Panc1 (cell line): ENCODE data around the gene EXOC6B. TPM values are rescaled to one million over a fixed set of nuclear protein-coding genes. Genes with fewer than 3 reads are reported as not detected.

ENCODE experiments used
- ATAC-seq: fragments of 200-7000 bp; cut with Tn5 transposase; 2 replicates; pipeline ENCODE4 v1.9.1; 2020; ENCODE audit warnings: mild to moderate bottlenecking, moderate library complexity
- BruUV-seq: library from RNA; stranded (reverse); fragments of 400-500 nt; replicated peaks from 2 replicates; lab custom pipeline; 2021; lab: Mats Ljungman, UMichigan
- CTCF ChIA-PET: fragments of 300-600 bp; sonication (Branson Sonifier 250); formaldehyde crosslinking; loops from one replicate; lab custom pipeline; 2022; ENCODE audit warnings: antibody characterized with exemption; lab: Charles Lee
- POLR2A ChIA-PET: fragments of 300-600 bp; sonication (Branson Sonifier 250); formaldehyde crosslinking; loops from one replicate; lab custom pipeline; 2022; ENCODE audit warnings: antibody characterized with exemption; lab: Charles Lee
- DNase-seq: peaks from one replicate; pipeline ENCODE4 v3.0.0-alpha.2; 2010; ENCODE audit warnings: low read depth, low spot score
- H3K27ac ChIP-seq: 2 replicates; pipeline ENCODE4 v1.5.1; 2011; ENCODE audit warnings: mild to moderate bottlenecking, low read length, inconsistent platforms
- H3K27me3 ChIP-seq: fragments of 200-500 bp; sonication (Bioruptor generic); 2 replicates; pipeline ENCODE4 v1.6.0; 2014; ENCODE audit warnings: low read length, inconsistent platforms; ENCODE audit not compliant: control insufficient read depth, insufficient read depth
- H3K36me3 ChIP-seq: fragments of 200-500 bp; sonication (Bioruptor generic); 2 replicates; pipeline ENCODE4 v1.5.1; 2014; ENCODE audit warnings: inconsistent platforms, mild to moderate bottlenecking, low read length, moderate library complexity; ENCODE audit not compliant: control insufficient read depth, insufficient read depth
- H3K4me1 ChIP-seq: 2 replicates; pipeline ENCODE4 v1.5.1; 2011; ENCODE audit warnings: inconsistent platforms, mild to moderate bottlenecking, low read length, moderate library complexity; ENCODE audit not compliant: control insufficient read depth, insufficient read depth
- H3K4me3 ChIP-seq, 2 experiments: 2 replicates each; pipeline ENCODE4 v1.5.1; 2011 to 2012; ENCODE audit warnings: low read depth in 2 of 2, low read length in 2 of 2, mild to moderate bottlenecking in 2 of 2, inconsistent platforms in 1 of 2, moderate library complexity in 1 of 2
- H3K9me3 ChIP-seq: fragments of 200-500 bp; sonication (Bioruptor generic); 2 replicates; pipeline ENCODE4 v1.5.1; 2014; ENCODE audit warnings: low read depth, mild to moderate bottlenecking, inconsistent platforms, low read length, moderate library complexity; ENCODE audit not compliant: control insufficient read depth, insufficient read depth
- CTCF ChIP-seq: fragments of 450-650 bp; IDR thresholded peaks from 2 replicates; pipeline ENCODE4 v1.5.1; 2017; ENCODE audit warnings: mild to moderate bottlenecking
- POLR2AphosphoS5 ChIP-seq: IDR thresholded peaks from 2 replicates; pipeline ENCODE4 v1.6.1; 2012; ENCODE audit warnings: mild to moderate bottlenecking, low read depth, low read length, moderate library complexity
- REST ChIP-seq, 2 experiments: IDR thresholded peaks; 2 replicates each; pipeline ENCODE4 v1.6.1; 2011 to 2012; ENCODE audit warnings: low read depth in 2 of 2, control low read depth in 1 of 2, low read length in 1 of 2, mild to moderate bottlenecking in 1 of 2, moderate library complexity in 1 of 2; ENCODE audit not compliant: insufficient read depth in 1 of 2
- SIN3A ChIP-seq: IDR thresholded peaks from 2 replicates; pipeline ENCODE4 v1.6.1; 2012; ENCODE audit warnings: low read depth, mild to moderate bottlenecking, low read length, moderate library complexity, borderline replicate concordance; ENCODE audit not compliant: insufficient read depth
- TCF7L2 ChIP-seq: IDR thresholded peaks from 2 replicates; pipeline ENCODE4 v1.6.1; 2011; ENCODE audit warnings: mild to moderate bottlenecking, low read depth, low read length, inconsistent platforms
- in situ Hi-C: cut with HindIII; loops from 2 replicates; pipeline ENCODE4 v1.10.0; 2016; ENCODE audit warnings: low sequenced_read_pairs, low pct_unique_long_range_greater_than_20kb
- intact Hi-C: fragments of 100-400 bp; cut with micrococcal nuclease; formaldehyde crosslinking; loops from one replicate; pipeline ENCODE4 v1.10.0; 2022; ENCODE audit not compliant: unreplicated experiment
- total RNA-seq: library from RNA; stranded (reverse); gene quantifications from one replicate; pipeline ENCODE4 v1.2.1, GENCODE V29; 2021; ENCODE audit not compliant: unreplicated experiment

The EXOC6B gene
- total RNA-seq, 1 experiment from 2014 or later, result 23.2 TPM

GRCh38 chr2:72191441-72191840 is 634.4 kb downstream of the EXOC6B start:
- Histone ChIP-seq H3K27ac (no peak overlapping the region), H3K9me3 (no peaks in the 10 kb centered on the region), H3K36me3 (no peaks in the 10 kb centered on the region), H3K27me3 (no peaks in the 10 kb centered on the region), H3K4me3 (no peak overlapping the region), H3K4me1 (no peaks in the 10 kb centered on the region)
- BruUV-seq, result no TSS peak
- DNase-seq (no peak), ATAC-seq (no peak)
- POLR2A ChIA-PET, result no interaction called here
- CTCF ChIA-PET, result no interaction called here
- in situ Hi-C loops (no loop called here), intact Hi-C loops (no loop called here)
- no peak for TF ChIP-seq REST (IDR thresholded peaks at IDR 0.05; ENCODE audit: insufficient read depth in 1 of 2, low read depth in 2 of 2, low read length in 1 of 2)
- TF ChIP-seq SIN3A, result no peak
- TF ChIP-seq TCF7L2, result no peak
- TF ChIP-seq CTCF, result no peak

GRCh38 chr2:72185206-72185605 is 640.6 kb downstream of the EXOC6B start:
- DNase-seq (no peak), ATAC-seq (no peak)
- in situ Hi-C loops (no loop called here), intact Hi-C loops (no loop called here)
- Histone ChIP-seq H3K36me3 (no peaks in the 10 kb centered on the region), H3K4me3 (no peak overlapping the region), H3K4me1 (no peaks in the 10 kb centered on the region), H3K9me3 (no peaks in the 10 kb centered on the region), H3K27me3 (no peaks in the 10 kb centered on the region), H3K27ac (no peak overlapping the region)
- ChIA-PET POLR2A (no interaction called here), CTCF (no interaction called here)
- no peak for TF ChIP-seq POLR2AphosphoS5
- no peak for TF ChIP-seq SIN3A
- TF ChIP-seq REST (IDR thresholded peaks at IDR 0.05; ENCODE audit: insufficient read depth in 1 of 2, low read depth in 2 of 2, low read length in 1 of 2), result no peak
- no peak for TF ChIP-seq TCF7L2
- TF ChIP-seq CTCF, result no peak
- no TSS peak for BruUV-seq
